Measurements from ENCODE around the gene DTD2.
A peak's percentile ranks its signal among the peaks of the same experiment; 100 is the strongest.

DTD2 gene

DNA sequence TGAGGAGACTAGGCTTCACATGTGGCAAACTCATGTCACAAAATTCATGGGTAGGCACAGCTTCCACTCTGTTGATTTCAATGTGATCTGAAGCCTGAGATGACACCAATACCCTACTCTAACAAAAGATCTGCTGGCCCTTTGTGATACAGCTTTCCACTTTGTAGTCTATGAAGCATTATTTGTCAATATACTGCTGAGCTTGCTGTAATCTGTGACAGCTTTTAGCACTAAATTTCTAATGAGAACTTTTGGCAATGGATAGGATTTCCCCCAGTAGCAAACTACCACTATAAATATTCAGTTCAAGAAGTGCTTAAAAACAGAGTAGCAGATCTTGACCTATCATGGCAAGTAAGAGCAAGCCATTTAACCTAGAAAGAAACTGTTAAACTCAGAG lies 31.4 kb downstream of the DTD2 start:
- Histone ChIP-seq H3K27ac (ENCODE audit: insufficient read depth, low read depth, low read length, poor library complexity, severe bottlenecking) (no peak overlapping the region), H3K4me3 (ENCODE audit: insufficient read depth, low read depth, low read length) (no peak overlapping the region), H3K9me3 (ENCODE audit: control insufficient read depth, low read length) (no peaks in the 10 kb centered on the region), H3K36me3 (ENCODE audit: control insufficient read depth, insufficient read depth, low read length) (no peaks in the 10 kb centered on the region), H3K27me3 (ENCODE audit: control insufficient read depth, insufficient read depth, low read length, poor library complexity, severe bottlenecking) (no peaks in the 10 kb centered on the region), H3K4me1 (ENCODE audit: control insufficient read depth, insufficient read depth, low read length) (no peaks in the 10 kb centered on the region)

DNA sequence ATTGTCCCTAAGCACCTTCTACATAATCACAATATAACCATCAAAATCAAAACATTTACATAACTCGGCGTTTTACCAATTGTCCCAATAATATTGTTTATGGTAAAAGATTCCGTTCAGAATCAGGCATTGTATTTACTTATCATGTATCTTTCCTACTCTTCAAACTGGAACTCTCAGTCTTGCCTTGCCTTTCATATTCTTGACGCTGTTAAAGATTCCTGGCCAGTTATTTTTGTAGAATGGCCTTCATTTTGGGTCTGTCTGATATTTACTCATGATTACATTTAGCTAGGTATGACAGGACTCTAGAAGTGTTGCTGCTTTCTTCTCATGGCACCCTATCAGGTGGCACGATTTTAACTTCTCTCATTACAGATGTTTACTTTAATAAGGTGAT lies 36.1 kb downstream of the DTD2 start:
- no peaks in the 10 kb centered on the region for H3K9me3 ChIP-seq (ENCODE audit: control insufficient read depth, low read length)
- no peak overlapping the region for H3K4me3 ChIP-seq (ENCODE audit: insufficient read depth, low read depth, low read length)
- 99 to 100% methylated on average over 3 to 5 of the region's 5 CpGs for WGBS, 2 experiments
- H3K4me1 ChIP-seq (ENCODE audit: control insufficient read depth, insufficient read depth, low read length), result no peaks in the 10 kb centered on the region
- no peaks in the 10 kb centered on the region for H3K36me3 ChIP-seq (ENCODE audit: control insufficient read depth, insufficient read depth, low read length)
- no peak overlapping the region for H3K27ac ChIP-seq (ENCODE audit: insufficient read depth, low read depth, low read length, poor library complexity, severe bottlenecking)
- H3K27me3 ChIP-seq (ENCODE audit: control insufficient read depth, insufficient read depth, low read length, poor library complexity, severe bottlenecking), result no peaks in the 10 kb centered on the region

DNA sequence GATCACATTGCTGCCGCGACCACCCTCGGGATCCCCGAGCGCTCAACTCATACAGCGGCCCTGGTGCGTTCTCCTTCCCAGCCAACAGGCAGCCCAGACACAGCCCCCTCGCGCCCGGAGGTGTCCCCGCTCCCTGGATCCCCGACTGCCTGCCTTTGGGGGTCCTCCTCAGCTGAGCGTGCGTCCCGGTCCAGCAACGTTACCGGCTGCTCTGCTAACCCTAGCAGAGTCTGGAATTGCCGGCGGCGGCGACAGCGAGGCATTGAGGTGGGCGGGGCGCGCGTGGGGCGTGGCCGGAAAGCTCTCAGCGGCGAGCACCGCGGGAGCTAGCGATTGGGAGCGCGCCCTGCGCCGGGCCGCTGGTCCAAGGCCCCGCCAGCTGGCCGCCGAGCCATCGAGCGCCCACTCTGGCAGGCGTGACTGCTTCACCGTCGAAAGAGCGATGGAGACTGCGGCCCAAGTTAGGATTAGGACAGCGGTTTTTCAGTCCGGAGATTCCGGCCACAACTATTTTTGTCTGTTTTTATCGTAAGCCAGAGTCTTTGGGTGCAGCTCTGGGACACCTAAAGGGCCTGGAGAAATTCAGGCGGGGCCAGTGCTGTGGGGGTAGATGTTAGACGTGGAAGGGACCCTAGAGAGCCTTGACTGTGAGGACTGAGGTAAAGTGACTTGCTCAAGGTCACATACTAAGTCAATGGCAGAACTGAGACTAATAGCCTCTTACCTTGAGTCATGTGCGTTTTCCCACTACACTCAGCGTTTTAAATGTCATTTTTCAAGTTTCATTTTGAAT lies 36.8 kb downstream of the DTD2 start, which contains the start of gene HEATR5A:
Gene HEATR5A, minus strand, starts transcription at position 232 of the 793 bp plus-strand sequence. CDS start 17,575 bp downstream, outside the sequence.
- Histone ChIP-seq H3K4me1 (ENCODE audit: control insufficient read depth, insufficient read depth, low read length) (no peaks in the 10 kb centered on the region), H3K9me3 (ENCODE audit: control insufficient read depth, low read length) (no peaks in the 10 kb centered on the region), H3K27ac (ENCODE audit: insufficient read depth, low read depth, low read length, poor library complexity, severe bottlenecking) (peak within 1 kb of the TSS; percentile 81), H3K4me3 (ENCODE audit: insufficient read depth, low read depth, low read length) (peak within 1 kb of the TSS; percentile 89), H3K27me3 (ENCODE audit: control insufficient read depth, insufficient read depth, low read length, poor library complexity, severe bottlenecking) (no peaks in the 10 kb centered on the region), H3K36me3 (ENCODE audit: control insufficient read depth, insufficient read depth, low read length) (no peaks in the 10 kb centered on the region)
- 4 to 5% methylated on average over 56 of the region's 56 CpGs for WGBS, 2 experiments

DNA sequence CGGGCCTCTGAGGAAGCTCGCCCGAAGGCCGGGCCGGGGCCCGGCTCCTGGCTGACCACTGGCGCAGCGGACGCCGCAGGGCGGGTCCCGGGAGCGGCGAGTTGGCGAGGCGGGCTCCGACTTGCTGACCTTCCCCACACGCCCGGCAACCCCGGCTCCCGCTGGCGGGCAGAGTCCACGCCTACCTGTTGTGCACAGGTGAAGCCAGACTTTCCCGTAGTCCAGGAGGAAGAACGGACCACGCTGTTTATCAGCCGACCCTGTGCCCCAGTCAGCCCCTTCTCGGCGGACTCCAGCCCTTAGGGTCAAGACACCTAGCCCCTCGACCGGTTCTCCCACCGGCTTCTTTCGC lies 37.4 kb downstream of the DTD2 start:
- H3K4me3 ChIP-seq (ENCODE audit: insufficient read depth, low read depth, low read length), result peak overlapping the region; percentile 89
- WGBS, 2 experiments, result 0% methylated on average over 33 of the region's 33 CpGs
- H3K4me1 ChIP-seq (ENCODE audit: control insufficient read depth, insufficient read depth, low read length), result no peaks in the 10 kb centered on the region
- H3K27ac ChIP-seq (ENCODE audit: insufficient read depth, low read depth, low read length, poor library complexity, severe bottlenecking), result peak overlapping the region; percentile 81
- no peaks in the 10 kb centered on the region for H3K9me3 ChIP-seq (ENCODE audit: control insufficient read depth, low read length)
- no peaks in the 10 kb centered on the region for H3K36me3 ChIP-seq (ENCODE audit: control insufficient read depth, insufficient read depth, low read length)
- no peaks in the 10 kb centered on the region for H3K27me3 ChIP-seq (ENCODE audit: control insufficient read depth, insufficient read depth, low read length, poor library complexity, severe bottlenecking)

DNA sequence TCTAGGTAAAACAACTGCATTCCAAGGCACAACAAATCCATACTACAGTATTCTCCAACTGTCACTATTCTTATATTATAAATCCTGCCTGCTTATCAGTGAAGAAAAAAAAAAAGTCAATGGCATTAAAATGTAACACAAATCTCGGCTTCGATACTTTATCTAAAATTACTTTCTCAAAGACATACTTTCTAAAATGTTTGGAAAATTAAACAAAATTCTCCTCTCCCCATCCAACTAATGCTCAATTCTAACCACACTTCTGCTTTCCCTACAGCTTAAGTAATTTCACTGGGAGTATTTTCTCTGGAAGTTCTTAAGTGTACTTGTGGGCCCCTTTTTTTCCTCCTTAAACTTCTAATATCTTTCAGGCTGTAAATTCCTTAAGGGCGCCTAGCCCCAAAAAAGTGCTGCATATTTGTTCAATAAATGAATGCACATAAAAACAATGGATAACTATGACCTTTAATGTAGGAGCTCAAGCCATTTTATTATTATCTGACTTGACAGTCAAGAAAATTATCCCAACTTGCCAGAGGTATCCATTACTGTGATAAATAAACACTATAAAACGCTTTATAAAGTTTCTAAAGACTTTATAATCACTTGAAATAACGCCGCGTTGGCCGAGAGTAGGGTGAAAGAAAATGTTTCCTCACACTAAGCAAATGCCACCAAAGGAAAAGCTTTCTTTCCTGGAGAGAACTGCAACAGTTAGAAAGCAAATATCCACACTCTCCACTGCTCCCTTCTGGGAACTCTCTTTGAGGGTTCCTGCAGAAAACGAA lies 37.9 kb downstream of the DTD2 start:
- Histone ChIP-seq H3K9me3 (ENCODE audit: control insufficient read depth, low read length) (no peaks in the 10 kb centered on the region), H3K36me3 (ENCODE audit: control insufficient read depth, insufficient read depth, low read length) (no peaks in the 10 kb centered on the region), H3K4me1 (ENCODE audit: control insufficient read depth, insufficient read depth, low read length) (no peaks in the 10 kb centered on the region), H3K27ac (ENCODE audit: insufficient read depth, low read depth, low read length, poor library complexity, severe bottlenecking) (peak overlapping the region; percentile 81), H3K27me3 (ENCODE audit: control insufficient read depth, insufficient read depth, low read length, poor library complexity, severe bottlenecking) (no peaks in the 10 kb centered on the region), H3K4me3 (ENCODE audit: insufficient read depth, low read depth, low read length) (peak overlapping the region; percentile 89)
- WGBS, 2 experiments, result 23 to 24% methylated on average over 7 to 8 of the region's 9 CpGs

DNA sequence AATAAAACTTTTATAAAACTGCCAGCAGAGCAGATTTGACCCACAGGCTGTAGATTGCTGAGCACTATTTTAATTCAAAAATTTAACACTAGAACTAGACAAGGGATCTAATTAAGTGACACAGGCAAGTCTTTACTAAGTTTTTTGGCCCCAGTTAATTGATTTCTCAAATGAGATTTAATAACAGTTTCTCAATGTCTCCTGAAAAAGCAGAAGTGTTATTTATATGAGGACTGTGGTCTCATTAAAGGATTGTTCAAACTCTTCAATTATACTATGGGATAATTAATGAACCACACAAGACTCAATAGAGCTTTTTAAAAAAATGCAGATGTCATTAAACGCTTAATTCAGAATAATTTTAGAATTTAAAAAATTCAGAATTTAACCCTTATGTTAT lies 38.9 kb downstream of the DTD2 start:
- no CpG with 5 or more reads among the region's 1 CpG for WGBS, 2 experiments
- H3K27me3 ChIP-seq (ENCODE audit: control insufficient read depth, insufficient read depth, low read length, poor library complexity, severe bottlenecking), result no peaks in the 10 kb centered on the region

DNA sequence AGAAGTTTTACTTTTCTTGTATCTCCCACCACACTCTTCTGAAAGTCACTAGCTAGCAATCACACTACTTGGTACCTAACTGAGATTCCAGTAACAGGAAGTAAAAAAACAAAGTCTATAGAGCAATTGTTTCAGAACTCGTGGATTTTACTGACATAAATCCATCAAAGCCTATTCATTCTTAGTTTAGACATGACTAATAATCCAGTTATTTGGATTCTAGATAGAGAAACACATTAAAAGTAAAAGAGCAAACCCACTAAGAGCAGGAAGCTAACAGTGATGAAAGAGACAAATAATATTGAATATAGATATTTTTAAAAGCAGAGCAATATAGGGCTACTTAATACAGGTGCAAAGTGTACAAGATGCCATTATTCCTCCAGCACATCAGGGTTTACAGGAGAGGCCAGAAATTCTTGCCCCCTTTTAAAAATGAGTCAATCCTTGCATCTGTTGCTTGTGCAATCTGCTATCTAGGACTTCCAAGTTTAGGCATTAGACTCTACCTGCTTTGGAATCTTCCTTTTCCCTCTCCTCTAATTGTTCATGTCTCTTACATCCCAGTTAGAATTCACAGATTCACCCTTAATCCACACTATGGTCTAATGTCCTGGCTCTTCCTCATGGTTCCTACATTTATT lies 43.0 kb downstream of the DTD2 start:
- 100% methylated on average over 1 of the region's 1 CpG for WGBS, 2 experiments
- H3K4me1 ChIP-seq (ENCODE audit: control insufficient read depth, insufficient read depth, low read length), result no peaks in the 10 kb centered on the region
- H3K27me3 ChIP-seq (ENCODE audit: control insufficient read depth, insufficient read depth, low read length, poor library complexity, severe bottlenecking), result no peaks in the 10 kb centered on the region
- no peaks in the 10 kb centered on the region for H3K36me3 ChIP-seq (ENCODE audit: control insufficient read depth, insufficient read depth, low read length)
- no peaks in the 10 kb centered on the region for H3K9me3 ChIP-seq (ENCODE audit: control insufficient read depth, low read length)
- H3K27ac ChIP-seq (ENCODE audit: insufficient read depth, low read depth, low read length, poor library complexity, severe bottlenecking), result no peak overlapping the region
- no peak overlapping the region for H3K4me3 ChIP-seq (ENCODE audit: insufficient read depth, low read depth, low read length)

More for the DNA sequence above, 38.9 kb downstream of the DTD2 start:
- Histone ChIP-seq H3K4me3 (ENCODE audit: insufficient read depth, low read depth, low read length) (no peak overlapping the region), H3K4me1 (ENCODE audit: control insufficient read depth, insufficient read depth, low read length) (no peaks in the 10 kb centered on the region), H3K9me3 (ENCODE audit: control insufficient read depth, low read length) (no peaks in the 10 kb centered on the region), H3K27ac (ENCODE audit: insufficient read depth, low read depth, low read length, poor library complexity, severe bottlenecking) (no peak overlapping the region), H3K36me3 (ENCODE audit: control insufficient read depth, insufficient read depth, low read length) (no peaks in the 10 kb centered on the region)

DNA sequence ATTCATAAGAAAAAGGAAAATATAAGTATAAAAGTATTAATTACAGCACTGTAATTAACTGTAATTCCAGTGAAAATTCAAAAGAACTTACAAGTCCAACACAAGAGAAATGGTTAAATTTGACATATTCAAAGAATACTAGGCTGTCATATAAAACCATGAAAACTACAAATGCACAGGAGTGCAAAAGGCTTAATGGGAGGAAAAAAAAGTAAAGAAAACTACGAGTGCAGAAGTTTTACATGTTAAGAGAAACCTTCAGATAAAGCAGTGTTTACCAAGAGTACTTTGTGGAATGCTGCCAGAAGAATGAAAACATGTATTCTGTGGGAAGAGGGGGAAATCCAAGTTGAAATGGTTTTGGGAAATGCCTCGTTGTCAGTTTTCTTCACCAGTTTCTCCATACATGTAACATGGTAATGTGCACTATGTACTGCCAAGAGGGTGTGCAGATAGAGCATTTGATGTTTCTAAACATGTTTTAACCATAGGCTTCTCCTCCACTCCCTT lies 46.0 kb downstream of the DTD2 start:
- Histone ChIP-seq H3K27me3 (ENCODE audit: control insufficient read depth, insufficient read depth, low read length, poor library complexity, severe bottlenecking) (no peaks in the 10 kb centered on the region), H3K4me1 (ENCODE audit: control insufficient read depth, insufficient read depth, low read length) (no peaks in the 10 kb centered on the region), H3K36me3 (ENCODE audit: control insufficient read depth, insufficient read depth, low read length) (no peaks in the 10 kb centered on the region), H3K9me3 (ENCODE audit: control insufficient read depth, low read length) (no peaks in the 10 kb centered on the region), H3K4me3 (ENCODE audit: insufficient read depth, low read depth, low read length) (no peak overlapping the region), H3K27ac (ENCODE audit: insufficient read depth, low read depth, low read length, poor library complexity, severe bottlenecking) (no peak overlapping the region)
- WGBS, 2 experiments, result 85 to 88% methylated on average over 2 of the region's 2 CpGs

DNA sequence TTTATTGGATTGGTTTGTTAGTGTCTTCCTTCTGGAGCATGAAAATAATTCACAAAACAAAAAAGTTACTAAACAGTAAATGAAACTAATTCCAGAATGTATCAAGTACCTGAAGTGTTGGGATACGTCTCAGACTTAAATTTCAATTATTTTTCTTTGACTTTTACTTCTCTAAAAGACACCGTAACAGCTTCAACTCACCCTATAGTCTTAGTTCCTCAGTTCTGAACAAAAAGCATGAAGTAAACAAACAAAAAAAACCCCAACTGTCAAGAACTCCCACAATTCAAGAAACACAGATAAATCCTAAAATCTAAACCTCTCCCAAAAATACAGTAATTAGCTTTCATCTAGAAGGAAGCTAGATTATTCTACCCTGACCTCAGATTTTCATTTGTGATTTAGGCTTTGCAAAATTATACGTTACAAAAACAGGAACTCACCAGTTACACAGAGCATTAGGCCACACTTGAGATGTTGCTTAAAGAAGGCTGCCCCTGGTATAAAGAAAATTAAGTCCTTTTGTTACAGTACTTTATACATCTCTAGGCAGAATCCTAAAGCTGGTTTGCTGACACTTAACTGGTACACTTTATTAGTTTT lies 47.2 kb downstream of the DTD2 start:
- Histone ChIP-seq H3K4me1 (ENCODE audit: control insufficient read depth, insufficient read depth, low read length) (no peaks in the 10 kb centered on the region), H3K27ac (ENCODE audit: insufficient read depth, low read depth, low read length, poor library complexity, severe bottlenecking) (no peak overlapping the region), H3K4me3 (ENCODE audit: insufficient read depth, low read depth, low read length) (no peak overlapping the region), H3K9me3 (ENCODE audit: control insufficient read depth, low read length) (no peaks in the 10 kb centered on the region), H3K36me3 (ENCODE audit: control insufficient read depth, insufficient read depth, low read length) (no peaks in the 10 kb centered on the region), H3K27me3 (ENCODE audit: control insufficient read depth, insufficient read depth, low read length, poor library complexity, severe bottlenecking) (no peaks in the 10 kb centered on the region)
- WGBS, 2 experiments, result 93 to 100% methylated on average over 3 of the region's 3 CpGs

DNA sequence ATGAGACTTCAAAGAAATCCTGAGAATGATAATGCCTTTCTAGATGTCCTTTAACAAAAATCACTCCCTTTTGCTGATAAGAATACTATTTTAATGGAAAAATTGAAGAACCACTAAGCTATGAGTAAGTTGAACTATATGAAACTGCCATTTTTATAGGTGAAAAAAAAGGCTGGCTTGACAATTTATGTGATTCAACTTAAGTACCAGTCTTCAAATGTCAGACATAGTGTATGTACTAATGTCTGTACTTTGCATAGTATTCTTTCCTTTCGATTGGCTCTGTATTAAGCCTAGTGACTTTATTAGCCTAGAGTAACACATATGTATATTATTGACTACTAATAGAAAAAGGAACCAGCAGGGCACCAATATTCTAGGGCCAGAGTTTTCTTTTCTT lies 48.9 kb downstream of the DTD2 start:
- no CpG with 5 or more reads among the region's 1 CpG for WGBS, 2 experiments

More for the DNA sequence above, 48.9 kb downstream of the DTD2 start:
- H3K27me3 ChIP-seq (ENCODE audit: control insufficient read depth, insufficient read depth, low read length, poor library complexity, severe bottlenecking), result no peaks in the 10 kb centered on the region
- H3K27ac ChIP-seq (ENCODE audit: insufficient read depth, low read depth, low read length, poor library complexity, severe bottlenecking), result no peak overlapping the region
- no peak overlapping the region for H3K4me3 ChIP-seq (ENCODE audit: insufficient read depth, low read depth, low read length)
- H3K4me1 ChIP-seq (ENCODE audit: control insufficient read depth, insufficient read depth, low read length), result no peaks in the 10 kb centered on the region
- H3K9me3 ChIP-seq (ENCODE audit: control insufficient read depth, low read length), result no peaks in the 10 kb centered on the region
- no peaks in the 10 kb centered on the region for H3K36me3 ChIP-seq (ENCODE audit: control insufficient read depth, insufficient read depth, low read length)

Measured in ectodermal cell (in vitro differentiated cells).